Ascending aorta (tissue), 2 donors: ENCODE results near the gene HOXC10. TPM values are rescaled to one million over a fixed set of nuclear protein-coding genes. Genes with fewer than 3 reads are reported as not detected.

Experiments
- DNase-seq, 2 donors: peaks; one replicate each; pipeline ENCODE4 v3.0.0-alpha.2; 2019; ENCODE audit warnings: low spot score in 2 of 2
- H3K27ac ChIP-seq, 2 donors: fragments of 200-600 bp; sonication (generic); one replicate each; pipeline ENCODE4 v1.5.1; 2016 to 2017; ENCODE audit warnings: mild to moderate bottlenecking in 1 of 2
- H3K27me3 ChIP-seq: fragments of 200-600 bp; sonication (generic); one replicate; pipeline ENCODE4 v1.5.1; 2017
- H3K36me3 ChIP-seq, 2 donors: fragments of 200-600 bp; sonication (generic); one replicate each; pipeline ENCODE4 v1.5.1; 2016
- H3K4me1 ChIP-seq, 2 donors: fragments of 200-600 bp; sonication (generic); one replicate each; pipeline ENCODE4 v1.5.1; 2016 to 2017; ENCODE audit warnings: mild to moderate bottlenecking in 1 of 2
- H3K4me3 ChIP-seq, 2 donors: fragments of 200-600 bp; sonication (generic); one replicate each; pipeline ENCODE4 v1.5.1; 2016 to 2017; ENCODE audit warnings: mild to moderate bottlenecking in 1 of 2
- H3K9me3 ChIP-seq, 2 donors: fragments of 200-600 bp; sonication (generic); one replicate each; pipeline ENCODE4 v1.5.1; 2016
- CTCF ChIP-seq, 3 experiments: fragments of 200-600 bp in 2 of 3; fragments of 450-650 bp in 1 of 3; sonication (generic) in 2 of 3; IDR thresholded peaks; one replicate each; pipeline ENCODE4 v1.5.1; 2016 to 2019; ENCODE audit warnings: antibody characterized with exemption in 3 of 3, mild to moderate bottlenecking in 1 of 3, moderate library complexity in 1 of 3
- intact Hi-C: fragments of 100-400 bp; cut with DNase I; formaldehyde crosslinking; loops from one replicate; pipeline ENCODE4 v1.15.1; 2023
- total RNA-seq: library from RNA; depleted of rRNA; stranded (reverse); fragments of >200 nt; gene quantifications from one replicate; pipeline ENCODE4 v1.1.0, GENCODE V29; 2016

Gene HOXC10
- total RNA-seq, 1 donor from 2014 or later = not detected

GRCh38 chr12:54037360-54038283 lies 52.7 kb downstream of the HOXC10 start:
- Histone ChIP-seq H3K27ac (no peak overlapping the region), H3K4me3 (no peak overlapping the region), H3K36me3 (no peaks in the 10 kb centered on the region), H3K9me3 (no peaks in the 10 kb centered on the region), H3K27me3 (no peaks in the 10 kb centered on the region), H3K4me1 (peaks cover 0 to 5% of the 10 kb centered on the region in 2 donors)
- TF ChIP-seq CTCF (IDR thresholded peaks at IDR 0.05) = no peak
- no peak for DNase-seq
- intact Hi-C loops = no loop called here

DNA sequence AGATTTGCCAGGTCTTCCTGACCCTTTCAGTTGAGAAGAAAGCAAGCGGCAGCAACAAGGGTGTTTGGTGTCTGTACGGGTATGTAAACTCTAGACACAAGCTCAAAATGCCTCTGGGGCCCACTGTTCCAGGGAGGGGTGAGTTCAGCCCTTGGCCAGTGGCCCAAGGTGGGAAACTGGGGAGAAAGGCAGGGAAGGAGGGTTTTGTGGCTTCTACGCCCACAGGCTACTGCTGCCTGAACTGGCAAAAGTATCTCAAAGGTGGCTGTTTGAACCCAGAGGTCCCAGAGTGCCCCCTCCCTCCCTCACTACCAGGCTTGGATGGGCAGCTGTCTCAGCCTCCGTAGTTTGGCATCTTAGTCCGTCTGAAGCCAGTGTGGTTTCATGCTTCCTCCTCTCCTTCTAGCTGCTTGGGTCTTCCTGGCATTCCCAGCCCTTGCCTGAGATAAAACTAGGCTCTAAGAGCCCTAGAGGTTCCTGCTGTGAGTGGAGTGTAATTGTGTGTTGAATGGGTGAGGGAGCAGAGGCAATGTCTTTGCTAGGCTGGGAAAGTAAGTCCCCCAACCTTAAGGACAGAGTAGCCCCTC lies 53.4 kb downstream of the HOXC10 start:
- H3K4me1 ChIP-seq = peaks cover 0 to 3% of the 10 kb centered on the region in 2 donors
- no peak overlapping the region for H3K27ac ChIP-seq
- no peak overlapping the region for H3K4me3 ChIP-seq
- intact Hi-C loops = no loop called here
- no peaks in the 10 kb centered on the region for H3K9me3 ChIP-seq
- no peaks in the 10 kb centered on the region for H3K27me3 ChIP-seq
- DNase-seq = no peak
- no peaks in the 10 kb centered on the region for H3K36me3 ChIP-seq
- no peak for TF ChIP-seq CTCF (IDR thresholded peaks at IDR 0.05)

DNA sequence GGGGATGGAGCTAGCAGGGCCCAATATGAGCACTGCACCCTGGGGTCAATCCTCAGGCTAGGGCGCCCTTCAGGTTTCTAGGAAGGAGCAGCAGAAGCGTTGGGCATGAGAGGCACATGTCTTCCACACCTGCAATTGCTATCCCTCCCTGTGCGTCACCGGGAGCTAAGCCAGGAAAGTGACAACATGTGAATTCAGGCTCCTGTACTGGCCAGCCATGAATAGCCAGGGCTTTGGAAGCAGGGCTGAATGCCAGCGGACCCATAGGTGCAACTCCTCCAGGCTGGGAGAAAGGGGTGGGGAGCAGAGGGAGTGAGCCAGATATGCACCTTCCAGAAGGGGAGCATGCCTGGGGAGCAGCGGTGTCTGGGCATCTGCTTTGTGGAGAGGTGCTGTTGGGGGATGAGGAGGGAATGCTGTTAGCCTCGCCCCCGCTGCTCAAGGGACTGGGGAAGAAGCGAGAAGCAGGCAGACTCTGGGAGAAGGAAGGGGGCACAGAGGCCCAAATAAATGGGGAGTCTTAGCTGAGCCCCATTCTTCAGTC lies 54.0 kb downstream of the HOXC10 start:
- Histone ChIP-seq H3K4me3 (peak overlapping the region in 1 of 2 donors; percentile 19), H3K4me1 (peaks cover 0 to 2% of the 10 kb centered on the region in 2 donors), H3K27ac (no peak overlapping the region), H3K36me3 (no peaks in the 10 kb centered on the region), H3K27me3 (no peaks in the 10 kb centered on the region), H3K9me3 (no peaks in the 10 kb centered on the region)
- no peak for TF ChIP-seq CTCF (IDR thresholded peaks at IDR 0.05)
- intact Hi-C loops = no loop called here
- no peak for DNase-seq

GRCh38 chr12:54039417-54040147 lies 54.6 kb downstream of the HOXC10 start:
- no peak for DNase-seq
- no peak for TF ChIP-seq CTCF (IDR thresholded peaks at IDR 0.05)
- no peaks in the 10 kb centered on the region for H3K36me3 ChIP-seq
- intact Hi-C loops = no loop called here
- no peaks in the 10 kb centered on the region for H3K4me1 ChIP-seq
- H3K9me3 ChIP-seq = no peaks in the 10 kb centered on the region
- no peaks in the 10 kb centered on the region for H3K27me3 ChIP-seq
- H3K27ac ChIP-seq = no peak overlapping the region
- H3K4me3 ChIP-seq = peak overlapping the region in 1 of 2 donors; percentile 19

Other genes with a start within 250 kb of the HOXC10 start
- gene CISTR, start 233.2 kb upstream of the HOXC10 start, total RNA-seq = not detected
- gene HOXC13, start 46.3 kb upstream of the HOXC10 start, total RNA-seq = not detected
- not detected for gene HOXC12, start 30.2 kb upstream of the HOXC10 start, total RNA-seq
- 0.32 TPM for gene HOXC11, start 12.0 kb upstream of the HOXC10 start, total RNA-seq
- gene HOTAIR, start 10.2 kb upstream of the HOXC10 start, total RNA-seq = not detected
- 1.2 TPM for gene HOXC9, start 15.0 kb downstream of the HOXC10 start, total RNA-seq
- gene HOXC8, start 23.8 kb downstream of the HOXC10 start, total RNA-seq = 8.9 TPM
- gene HOXC6, start 43.3 kb downstream of the HOXC10 start, total RNA-seq = 7.6 TPM
- not detected for gene HOXC5, start 47.9 kb downstream of the HOXC10 start, total RNA-seq
- 0.32 TPM for gene HOXC4, start 68.7 kb downstream of the HOXC10 start, total RNA-seq
- 21.9 TPM for gene SMUG1, start 203.8 kb downstream of the HOXC10 start, total RNA-seq